Muscle layer of duodenum (tissue), 2 donors: ENCODE results near the gene TPPP2.

Source experiments
- H3K27ac ChIP-seq: one replicate; pipeline ENCODE4 v1.7.0; 2013; ENCODE audit warnings: mild to moderate bottlenecking, low read length
- H3K27me3 ChIP-seq: one replicate; pipeline ENCODE4 v1.7.0; 2013; ENCODE audit warnings: low read depth, mild to moderate bottlenecking, control low read depth, low read length
- H3K36me3 ChIP-seq, 2 donors: one replicate each; pipeline ENCODE4 v1.7.0; 2013; ENCODE audit warnings: low read length in 2 of 2, control low read depth in 1 of 2, mild to moderate bottlenecking in 1 of 2; ENCODE audit not compliant: insufficient read depth in 2 of 2, control insufficient read depth in 1 of 2
- H3K4me1 ChIP-seq, 2 donors: one replicate each; pipeline ENCODE4 v1.7.0; 2013; ENCODE audit warnings: low read length in 2 of 2, mild to moderate bottlenecking in 2 of 2, control low read depth in 1 of 2, moderate library complexity in 1 of 2; ENCODE audit not compliant: insufficient read depth in 2 of 2, control insufficient read depth in 1 of 2
- H3K4me3 ChIP-seq, 2 donors: one replicate each; pipeline ENCODE4 v1.7.0; 2013; ENCODE audit warnings: low read length in 2 of 2, low read depth in 1 of 2, mild to moderate bottlenecking in 1 of 2
- H3K9me3 ChIP-seq, 2 donors: one replicate each; pipeline ENCODE4 v1.7.0; 2013; ENCODE audit warnings: low read length in 2 of 2, control low read depth in 1 of 2, mild to moderate bottlenecking in 1 of 2; ENCODE audit not compliant: control insufficient read depth in 1 of 2
- donor health status: healthy.

The TPPP2 gene

GRCh38 chr14:21026988-21027315 lies 3.1 kb upstream of the TPPP2 start:
- H3K27me3 ChIP-seq: no peaks in the 10 kb centered on the region
- H3K9me3 ChIP-seq: no peaks in the 10 kb centered on the region
- no peak overlapping the region for H3K27ac ChIP-seq
- H3K4me3 ChIP-seq: no peak overlapping the region
- no peaks in the 10 kb centered on the region for H3K36me3 ChIP-seq
- peaks cover 4 to 33% of the 10 kb centered on the region in 2 donors for H3K4me1 ChIP-seq

- H3K36me3 ChIP-seq: no peaks in the 10 kb centered on the region
- H3K4me1 ChIP-seq: peaks cover 0 to 9% of the 10 kb centered on the region in 2 donors
- H3K4me3 ChIP-seq: no peak overlapping the region
- no peaks in the 10 kb centered on the region for H3K9me3 ChIP-seq
- H3K27ac ChIP-seq: no peak overlapping the region
- H3K27me3 ChIP-seq: no peaks in the 10 kb centered on the region
Observed at GRCh38 chr14:21030531-21030930, 514 bp downstream of the TPPP2 start.

DNA sequence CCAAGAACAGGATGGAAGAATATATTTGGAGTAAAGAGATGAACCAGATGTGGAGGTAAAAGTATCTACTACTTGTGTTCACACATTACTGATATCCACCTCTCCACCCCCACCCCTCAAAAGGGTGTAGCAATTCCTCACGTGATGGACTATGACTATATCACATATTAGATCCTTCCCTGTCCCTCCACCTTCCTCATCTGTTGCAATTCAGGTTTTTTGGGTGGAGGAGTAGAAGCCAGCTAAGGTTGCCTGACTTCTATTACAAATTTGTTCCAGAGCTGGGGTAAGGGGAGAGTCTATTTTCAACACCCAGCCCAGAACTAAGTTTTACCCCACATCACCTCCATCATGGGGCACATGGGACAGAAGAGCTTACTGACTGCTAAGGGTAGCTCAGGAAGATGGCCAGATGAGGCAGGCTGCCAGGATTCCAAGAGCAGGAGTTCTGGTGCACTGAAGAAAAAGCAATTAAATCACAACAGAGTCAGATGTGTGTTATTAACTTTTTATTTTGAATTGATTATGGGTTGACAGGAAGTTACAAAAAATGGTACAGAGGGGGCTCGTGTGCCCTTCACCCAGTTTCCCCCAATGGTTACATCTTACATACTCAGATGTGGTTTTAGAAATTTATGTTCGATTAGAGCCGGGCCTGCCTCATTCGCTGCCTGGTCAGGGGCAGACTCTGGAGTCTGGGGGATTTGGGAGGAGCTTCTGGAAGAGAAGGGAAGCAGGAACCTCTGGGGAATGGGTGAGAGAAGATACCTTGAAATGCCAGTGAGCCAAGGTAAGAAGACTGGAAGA lies 2.5 kb downstream of the TPPP2 start:
- Histone ChIP-seq H3K4me1 (no peaks in the 10 kb centered on the region), H3K27me3 (no peaks in the 10 kb centered on the region), H3K27ac (no peak overlapping the region), H3K4me3 (no peak overlapping the region), H3K36me3 (no peaks in the 10 kb centered on the region), H3K9me3 (no peaks in the 10 kb centered on the region)

- H3K4me1 ChIP-seq: peaks cover 3 to 4% of the 10 kb centered on the region in 2 donors
- H3K36me3 ChIP-seq: no peaks in the 10 kb centered on the region
- no peaks in the 10 kb centered on the region for H3K27me3 ChIP-seq
- no peaks in the 10 kb centered on the region for H3K9me3 ChIP-seq
- H3K4me3 ChIP-seq: no peak overlapping the region
- H3K27ac ChIP-seq: no peak overlapping the region
Observed at GRCh38 chr14:21033133-21033698, 3.2 kb downstream of the TPPP2 start.

GRCh38 chr14:21034707-21035106 lies 4.7 kb downstream of the TPPP2 start, which contains the start of gene RNASE13:
TSS of gene RNASE13 (minus strand) at chr14:21034807. CDS start at chr14:21034288, 519 bp downstream.
- Histone ChIP-seq H3K27me3 (no peaks in the 10 kb centered on the region), H3K27ac (no peak within 1 kb of the TSS), H3K36me3 (no peaks in the 10 kb centered on the region), H3K4me1 (peaks cover 17 to 19% of the 10 kb centered on the region in 2 donors), H3K4me3 (no peak within 1 kb of the TSS), H3K9me3 (no peaks in the 10 kb centered on the region)

DNA sequence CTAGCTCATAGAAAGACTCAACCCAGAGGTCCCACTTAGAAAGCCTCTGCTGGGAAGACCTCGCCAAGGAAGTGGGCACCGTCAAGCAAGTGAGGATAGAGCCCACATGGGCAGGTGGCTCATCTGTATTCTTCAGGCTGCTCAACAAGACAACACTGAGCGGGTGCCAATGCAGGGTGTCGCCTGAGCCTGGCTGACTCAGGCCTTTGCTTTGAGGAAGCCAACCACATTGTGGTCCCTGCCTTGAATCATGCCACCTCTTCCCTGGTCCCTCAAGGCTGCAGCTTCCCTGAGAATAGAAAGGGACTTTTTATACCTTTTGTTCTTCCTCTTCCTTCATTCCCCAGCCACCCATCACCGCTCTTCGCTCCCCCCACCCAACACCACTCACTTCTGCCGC lies 6.7 kb downstream of the TPPP2 start:
- H3K27ac ChIP-seq: no peak overlapping the region

GRCh38 chr14:21037156-21037555 lies 7.1 kb downstream of the TPPP2 start:
- Histone ChIP-seq H3K36me3 (no peaks in the 10 kb centered on the region), H3K27me3 (no peaks in the 10 kb centered on the region), H3K4me1 (peaks cover 20 to 25% of the 10 kb centered on the region in 2 donors), H3K27ac (no peak overlapping the region), H3K9me3 (no peaks in the 10 kb centered on the region), H3K4me3 (no peak overlapping the region)

More for the DNA sequence above, 6.7 kb downstream of the TPPP2 start:
- Histone ChIP-seq H3K27me3 (no peaks in the 10 kb centered on the region), H3K4me1 (peaks cover 20 to 25% of the 10 kb centered on the region in 2 donors), H3K4me3 (no peak overlapping the region), H3K9me3 (no peaks in the 10 kb centered on the region), H3K36me3 (no peaks in the 10 kb centered on the region)

GRCh38 chr14:21038441-21039422 lies 8.7 kb downstream of the TPPP2 start:
- Histone ChIP-seq H3K36me3 (no peaks in the 10 kb centered on the region), H3K27me3 (no peaks in the 10 kb centered on the region), H3K4me3 (peak overlapping the region in 1 of 2 donors; percentile 3), H3K9me3 (no peaks in the 10 kb centered on the region), H3K27ac (peak overlapping the region; percentile 53), H3K4me1 (peaks cover 20 to 29% of the 10 kb centered on the region in 2 donors)

DNA sequence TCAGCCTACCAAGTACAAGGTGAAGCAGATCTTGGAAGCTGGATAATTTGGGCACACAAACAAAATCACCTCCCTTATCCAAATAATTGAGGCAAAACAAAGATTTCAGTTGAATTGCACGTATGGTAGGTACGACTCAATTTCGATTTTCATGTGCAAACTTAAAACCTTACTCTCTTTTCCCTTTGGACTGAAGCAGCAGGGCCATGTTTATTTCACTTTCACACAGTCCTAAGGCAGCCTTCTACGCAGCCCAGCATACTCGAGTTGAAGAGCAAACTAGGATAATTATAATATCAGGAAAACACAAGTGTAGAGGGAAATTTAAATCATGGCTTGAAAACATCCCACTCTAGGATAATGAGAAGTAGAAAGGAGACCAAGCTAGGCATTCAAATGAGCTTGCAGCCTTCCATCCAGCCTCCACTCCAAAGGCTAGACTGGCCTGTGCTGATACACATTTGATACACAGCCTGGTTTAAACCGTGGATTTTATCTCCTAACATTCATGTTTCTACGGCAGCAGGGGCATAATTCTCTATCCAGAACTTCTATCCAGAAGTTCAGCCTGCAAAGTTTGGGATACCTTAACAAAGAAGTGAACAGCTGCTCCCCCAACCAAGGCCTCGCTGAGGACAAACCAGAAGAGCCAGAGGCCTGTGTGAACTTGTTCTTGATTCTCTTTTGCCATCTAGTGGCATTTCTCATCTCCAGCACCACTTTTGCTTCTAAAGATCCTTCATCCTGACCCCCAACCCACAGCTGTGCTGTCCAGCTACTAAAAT lies 9.8 kb downstream of the TPPP2 start:
- Histone ChIP-seq H3K27ac (peak overlapping the region; percentile 53), H3K4me3 (peak overlapping the region in 1 of 2 donors; percentile 3), H3K9me3 (no peaks in the 10 kb centered on the region), H3K36me3 (no peaks in the 10 kb centered on the region), H3K4me1 (peaks cover 23 to 30% of the 10 kb centered on the region in 2 donors), H3K27me3 (no peaks in the 10 kb centered on the region)

GRCh38 chr14:21040370-21040925 lies 10.4 kb downstream of the TPPP2 start:
- Histone ChIP-seq H3K36me3 (no peaks in the 10 kb centered on the region), H3K4me3 (no peak overlapping the region), H3K27ac (no peak overlapping the region), H3K4me1 (peaks cover 23 to 30% of the 10 kb centered on the region in 2 donors), H3K9me3 (no peaks in the 10 kb centered on the region), H3K27me3 (no peaks in the 10 kb centered on the region)
